GM19023 (cell line): ENCODE measurements around the gene TTF2.
"Not testable (repeated sequence)": the region's sequence is repeated elsewhere in the genome, so short reads cannot be mapped to it uniquely, and the experiment has no call there.

ENCODE experiments used
- ATAC-seq: cut with Tn5 transposase; IDR thresholded peaks from one replicate; pipeline ENCODE4 v1.9.1; 2021; ENCODE audit warnings: mild to moderate bottlenecking, moderate library complexity; ENCODE audit not compliant: unreplicated experiment

Gene TTF2

DNA sequence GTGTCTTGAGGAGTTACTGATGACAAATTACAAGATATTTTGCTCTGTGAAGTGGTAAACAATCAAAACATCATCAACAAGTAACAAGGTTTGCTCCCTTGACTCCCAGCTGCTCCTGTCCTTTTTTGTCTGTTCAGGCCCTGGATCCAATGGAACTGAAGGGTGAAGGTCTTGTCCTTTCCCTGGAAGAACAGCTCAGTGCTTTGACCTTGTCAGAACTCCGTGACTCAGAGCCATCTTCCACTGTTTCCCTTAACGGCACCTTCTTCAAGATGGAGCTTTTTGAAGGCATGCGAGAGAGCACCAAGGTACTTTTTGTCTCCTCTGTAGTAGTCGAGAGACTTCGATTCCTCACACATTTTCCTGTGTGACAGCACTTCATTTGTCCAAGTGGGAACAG, 32.5 kb downstream of the TTF2 start:
- no peak for ATAC-seq

DNA sequence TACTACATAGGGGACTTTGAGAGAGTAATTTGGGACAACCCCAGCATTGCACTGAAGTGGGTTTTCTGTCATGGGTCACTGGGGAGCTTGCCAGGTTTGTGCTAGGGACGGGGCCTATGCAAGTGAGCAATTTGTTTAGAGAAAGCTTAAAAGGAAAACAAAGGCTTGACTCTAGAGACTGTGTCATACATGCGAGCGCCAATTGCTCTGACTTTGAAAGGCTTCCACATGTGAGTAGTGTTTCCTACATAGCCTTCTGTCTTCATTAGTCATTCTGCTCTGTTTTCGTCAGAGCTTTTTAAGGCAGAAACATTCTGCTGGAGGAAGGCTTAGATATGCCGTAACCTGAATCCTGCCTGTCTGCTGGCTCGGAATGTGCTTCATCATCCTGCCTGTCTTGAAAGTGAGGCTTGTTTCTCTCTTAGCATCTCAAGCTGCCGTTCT, 33.0 kb downstream of the TTF2 start:
- ATAC-seq: no peak

DNA sequence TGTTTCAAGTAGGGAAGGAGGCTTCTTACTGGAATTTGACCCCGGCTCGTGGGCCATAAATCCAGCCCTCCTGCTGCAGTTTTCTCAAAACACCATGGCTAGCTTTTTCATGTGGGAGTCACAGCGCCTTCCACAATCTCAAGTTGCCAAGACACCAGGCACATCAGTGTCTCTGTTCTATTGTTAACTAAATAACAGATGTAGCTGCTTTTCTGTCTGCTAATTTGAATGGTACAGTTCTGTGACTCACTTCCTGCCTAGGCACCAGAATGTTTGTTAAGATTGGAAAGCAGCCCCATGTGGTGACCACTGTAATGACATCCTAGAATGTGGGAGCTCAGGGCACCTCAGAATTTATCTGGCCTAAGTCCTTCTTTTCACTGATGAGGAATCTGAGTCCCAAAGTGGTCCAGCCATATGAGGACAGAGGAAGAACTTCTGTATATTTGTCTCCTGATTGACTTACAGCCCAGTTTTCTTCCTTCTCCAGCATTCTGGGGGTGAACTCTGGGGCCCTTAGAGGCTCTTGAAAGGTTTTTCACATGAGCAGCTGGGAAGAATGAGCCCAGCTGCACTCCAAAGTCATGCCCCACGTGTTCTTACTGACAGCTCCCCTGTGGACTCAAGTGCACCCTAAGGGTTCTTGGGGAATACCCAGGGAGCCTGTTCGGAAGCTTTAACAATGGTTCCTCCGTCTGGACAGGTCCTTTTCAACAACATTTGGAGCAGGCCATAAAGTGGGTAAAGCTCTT, 33.9 kb downstream of the TTF2 start:
- peak; percentile 68 for ATAC-seq

DNA sequence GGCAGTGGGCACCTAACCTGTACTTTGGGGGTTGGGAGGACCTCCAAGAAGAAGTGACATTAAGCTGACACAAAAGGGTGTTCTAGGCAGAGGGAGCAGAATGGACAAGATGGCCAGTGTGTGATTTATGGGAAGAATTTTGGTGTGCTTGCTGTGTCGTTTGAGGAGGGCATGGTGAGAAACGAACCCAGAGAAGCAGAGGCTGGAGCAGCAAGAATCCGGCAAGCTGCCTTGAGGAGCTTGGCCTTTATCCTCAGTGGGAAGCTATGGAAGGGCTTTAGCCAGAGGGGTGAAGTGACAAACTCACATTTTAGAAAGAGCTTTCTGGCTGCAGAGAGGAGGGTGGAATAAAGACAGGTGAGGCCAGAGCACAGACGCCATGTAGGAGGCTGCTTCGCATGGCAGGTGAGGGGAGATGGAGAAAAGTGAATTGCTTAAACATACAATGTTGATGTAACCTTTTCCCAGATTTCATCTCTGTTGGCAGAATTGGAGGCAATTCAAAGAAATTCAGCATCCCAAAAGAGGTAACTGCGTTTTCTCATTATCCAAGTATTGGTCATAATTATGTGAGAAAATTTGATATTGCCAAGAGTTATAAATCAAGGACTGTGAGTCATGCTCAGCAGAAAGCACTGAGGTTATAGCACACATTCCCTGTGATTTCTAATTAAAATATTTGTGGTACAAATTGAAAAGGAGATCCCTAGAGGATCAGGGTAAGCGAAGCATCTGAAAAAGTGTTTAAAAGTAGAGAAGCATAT, 34.9 kb downstream of the TTF2 start:
- ATAC-seq: no peak

DNA sequence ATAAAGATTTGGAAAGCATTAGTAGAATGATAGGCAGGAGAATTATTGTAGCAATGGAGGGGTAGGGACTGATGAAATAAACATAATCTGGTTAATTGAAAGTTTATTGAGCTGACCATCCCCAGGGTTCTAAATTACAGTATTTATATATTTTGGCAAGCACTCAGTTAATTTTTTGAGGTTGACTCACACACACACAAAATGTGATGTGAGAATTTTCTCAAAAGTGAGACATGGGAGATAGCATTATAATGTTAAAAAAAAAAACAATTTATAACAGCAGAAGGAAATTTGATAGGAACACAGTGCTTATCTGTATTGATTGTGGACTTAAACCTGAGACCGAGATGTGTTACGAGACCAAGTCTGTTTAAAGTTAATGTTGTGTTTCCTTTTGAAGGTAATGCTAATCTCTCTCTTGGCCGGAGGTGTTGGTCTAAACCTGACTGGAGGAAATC, 36.9 kb downstream of the TTF2 start:
- no peak for ATAC-seq

DNA sequence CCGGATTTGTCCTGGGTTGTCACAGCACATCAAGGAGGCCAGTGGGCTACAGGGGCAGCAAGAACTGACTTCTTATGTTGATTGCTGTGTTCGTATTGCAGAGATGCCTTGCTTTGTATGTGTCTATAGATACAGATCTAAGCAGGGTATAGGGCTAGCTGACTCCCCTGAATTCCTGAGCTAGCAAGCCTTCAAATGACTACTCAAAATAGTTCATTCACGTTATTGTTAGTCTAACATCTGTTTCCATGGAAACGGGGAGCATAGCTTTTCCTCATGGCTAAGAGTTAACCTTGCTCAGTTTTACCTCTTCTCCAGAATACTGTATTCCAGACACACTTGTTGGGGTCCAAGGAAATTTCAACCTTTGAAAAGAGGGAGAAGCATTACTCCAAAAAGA, 37.3 kb downstream of the TTF2 start:
- no peak for ATAC-seq

DNA sequence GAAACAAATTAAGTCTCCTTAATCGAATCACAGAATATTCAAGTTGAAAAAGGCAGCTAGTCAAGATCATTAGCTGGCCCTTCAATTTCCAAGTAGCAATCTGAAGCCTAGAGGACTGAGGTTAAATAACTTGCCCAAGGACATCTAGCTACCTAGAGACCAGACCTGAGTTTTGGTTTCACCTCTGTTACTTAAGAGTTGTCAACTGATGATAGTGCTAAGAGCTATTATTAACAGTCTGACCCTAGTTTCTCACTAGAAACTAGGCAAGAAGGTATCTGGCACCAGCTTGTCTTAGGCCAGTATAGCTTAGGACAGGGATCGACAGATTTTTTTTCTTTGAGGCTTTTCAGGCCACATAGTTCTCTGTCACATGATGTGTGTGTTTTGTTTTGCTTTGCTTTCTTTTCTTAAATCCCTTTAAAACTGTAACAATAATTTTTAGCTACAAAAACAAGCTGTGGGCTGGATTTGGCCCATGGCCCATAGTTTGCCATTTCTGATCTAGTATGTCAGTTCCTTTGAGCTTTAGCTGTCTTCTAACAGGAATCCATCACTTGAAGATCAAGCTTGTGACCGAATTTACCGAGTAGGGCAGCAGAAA, 38.3 kb downstream of the TTF2 start:
- ATAC-seq: no peak

- ATAC-seq: no peak
These were observed 41.2 kb downstream of the TTF2 start for GRCh38 chr1:117101334-117101733.

- not testable (repeated sequence) for ATAC-seq
These were observed 41.7 kb downstream of the TTF2 start for GRCh38 chr1:117101858-117102257.

- ATAC-seq: no peak
These were observed 44.9 kb downstream of the TTF2 start for GRCh38 chr1:117104986-117105385.

DNA sequence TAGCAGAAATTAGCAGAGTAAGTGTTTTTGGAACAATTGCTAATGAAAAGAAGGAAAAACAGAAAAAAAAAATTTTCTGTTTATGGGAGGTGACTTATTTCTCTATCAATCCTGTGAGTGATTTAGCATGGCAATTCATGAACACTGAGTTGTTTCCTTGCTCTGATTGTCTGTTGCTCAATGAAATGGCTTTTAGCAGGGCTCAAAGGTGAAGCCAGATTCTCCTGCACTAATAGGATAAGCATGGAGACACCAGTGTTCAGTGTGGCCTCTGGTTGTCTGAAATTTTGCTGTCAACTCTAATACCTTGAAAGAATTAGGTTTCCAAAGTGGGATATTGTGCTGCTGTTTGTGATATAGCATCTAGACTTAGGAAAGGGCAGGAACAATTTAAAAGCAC, 45.6 kb downstream of the TTF2 start:
- no peak for ATAC-seq

- no peak for ATAC-seq
These were observed 46.4 kb downstream of the TTF2 start for GRCh38 chr1:117106478-117106877.

- no peak for ATAC-seq
These were observed 47.2 kb downstream of the TTF2 start for GRCh38 chr1:117107364-117107763.

DNA sequence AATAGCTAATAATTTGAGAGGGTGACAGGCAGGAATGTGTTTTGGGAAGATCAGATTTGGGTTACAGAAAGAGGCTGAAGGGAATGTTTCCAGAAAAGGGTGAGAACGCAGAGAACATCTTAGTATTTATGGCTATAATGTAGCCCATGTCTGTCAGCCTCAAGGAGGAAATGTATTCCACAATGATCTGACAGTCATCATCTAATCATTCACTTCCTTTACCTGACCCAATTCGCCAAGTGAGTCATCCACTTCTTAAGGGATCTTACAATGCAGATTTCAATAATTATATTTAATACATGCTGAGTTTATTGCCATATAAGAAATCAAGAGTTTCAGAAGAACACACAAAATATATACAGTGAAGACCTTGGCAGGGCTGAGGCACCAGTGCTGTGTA, 50.6 kb downstream of the TTF2 start:
- ATAC-seq: no peak

- ATAC-seq: no peak
These were observed 52.1 kb downstream of the TTF2 start for GRCh38 chr1:117112047-117112717.

- ATAC-seq: no peak
These were observed 53.1 kb downstream of the TTF2 start for GRCh38 chr1:117113199-117113598.

- ATAC-seq: no peak
These were observed 54.8 kb downstream of the TTF2 start for GRCh38 chr1:117114877-117115276.

- ATAC-seq: no peak
These were observed 56.1 kb downstream of the TTF2 start for GRCh38 chr1:117116090-117116783.

DNA sequence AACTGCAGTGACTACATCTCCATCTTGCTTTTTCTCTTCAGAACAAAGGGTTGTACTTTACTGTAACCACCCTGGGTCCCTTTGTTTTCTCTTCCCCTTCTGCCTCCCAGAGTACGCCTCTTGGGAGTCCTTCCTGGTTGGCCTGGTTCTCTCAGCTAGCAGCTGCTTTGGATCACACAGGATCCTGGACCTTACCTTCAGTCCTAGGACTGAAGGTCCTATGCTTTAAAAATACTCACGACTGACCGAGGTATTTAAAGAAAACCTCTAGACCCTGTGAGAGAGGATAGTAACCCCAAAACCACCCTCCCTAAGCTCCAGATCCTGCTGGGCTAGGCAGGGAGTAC, 56.6 kb downstream of the TTF2 start:
- ATAC-seq: no peak

DNA sequence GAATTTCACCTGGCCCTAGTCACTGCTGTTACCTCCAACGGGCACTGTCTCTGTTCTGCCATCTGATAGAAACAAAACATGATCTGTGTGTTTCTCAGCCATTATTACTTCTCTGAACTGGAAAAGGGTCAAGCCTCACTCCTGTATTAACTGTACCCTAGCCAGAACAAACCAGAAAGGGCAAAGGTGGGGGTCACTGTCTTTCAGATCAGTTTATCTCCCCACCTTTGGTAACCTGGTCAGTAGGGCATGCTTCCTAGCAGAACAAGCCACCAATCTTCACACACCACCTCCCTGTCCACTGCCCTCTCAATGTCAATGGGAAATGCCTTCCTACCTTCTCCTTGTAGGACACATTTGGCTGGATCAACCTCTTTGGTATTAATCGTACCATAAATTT, 57.6 kb downstream of the TTF2 start:
- no peak for ATAC-seq

- ATAC-seq: no peak
These were observed 58.0 kb downstream of the TTF2 start for GRCh38 chr1:117118137-117118536.
